NCI-H345 (cell line): ENCODE data around the gene DQX1.

Experiments
- DNase-seq: peaks from one replicate; lab custom pipeline; 2025; lab: John Stamatoyannopoulos, UW

The DQX1 gene

GRCh38 chr2:74530239-74531187, 4.5 kb upstream of the DQX1 start:
- peak; percentile 14 for DNase-seq

GRCh38 chr2:74529357-74530238, 3.6 kb upstream of the DQX1 start, which contains the start of the genes AUP1 and HTRA2:
AUP1 (minus strand) TSS chr2:74529706; CDS start chr2:74529629, 77 bp downstream.
HTRA2 (plus strand) TSS chr2:74529933; CDS start chr2:74530007, 74 bp downstream.
- peak; percentile 98 for DNase-seq

- DNase-seq: no peak
Measured at GRCh38 chr2:74528600-74529356, 2.7 kb upstream of the DQX1 start.

- no peak for DNase-seq
Measured at GRCh38 chr2:74527741-74528140, 1.7 kb upstream of the DQX1 start.

- no peak for DNase-seq
Measured at GRCh38 chr2:74526649-74527230, 709 bp upstream of the DQX1 start.

GRCh38 chr2:74524955-74525716, 895 bp downstream of the DQX1 start:
- no peak for DNase-seq

- DNase-seq: no peak
Measured at GRCh38 chr2:74524005-74524404, 2.0 kb downstream of the DQX1 start.

GRCh38 chr2:74522516-74522915, 3.5 kb downstream of the DQX1 start:
- no peak for DNase-seq

GRCh38 chr2:74516650-74517049, 9.4 kb downstream of the DQX1 start:
- no peak for DNase-seq

- DNase-seq: no peak
Measured at GRCh38 chr2:74515981-74516633, 9.9 kb downstream of the DQX1 start.

- no peak for DNase-seq
Measured at GRCh38 chr2:74515271-74515980, 10.6 kb downstream of the DQX1 start.

GRCh38 chr2:74514368-74515270, 11.4 kb downstream of the DQX1 start, which contains the start of gene TLX2:
TLX2 (plus strand) TSS chr2:74514450; CDS start chr2:74514807, 357 bp downstream.
- DNase-seq: peak; percentile 12

GRCh38 chr2:74513605-74514367, 12.2 kb downstream of the DQX1 start:
- DNase-seq: no peak

GRCh38 chr2:74512744-74513604, 13.1 kb downstream of the DQX1 start:
- no peak for DNase-seq

GRCh38 chr2:74511104-74511989, 14.7 kb downstream of the DQX1 start:
- no peak for DNase-seq
